HepG2 (cell line): Measurements from ENCODE around the gene INO80B. TPM values are rescaled to one million over a fixed set of nuclear protein-coding genes. Genes with fewer than 3 reads are reported as not detected.

Experiments used
- ATAC-seq: fragments of 200-7000 bp; cut with Tn5 transposase; 3 replicates; pipeline ENCODE4 v1.9.1; 2020; ENCODE audit warnings: mild to moderate bottlenecking, moderate library complexity
- BruUV-seq: library from RNA; stranded (reverse); fragments of 400-500 nt; replicated peaks from 2 replicates; lab custom pipeline; 2021; lab: Mats Ljungman, UMichigan
- CTCF ChIA-PET: fragments of 300-600 bp; formaldehyde crosslinking; extraction: SDS; loops from one replicate; lab custom pipeline; 2021; ENCODE audit warnings: low total read pairs, inconsistent platforms, low intra/inter-chr PET ratio; lab: Yijun Ruan, JAX
- POLR2A ChIA-PET: fragments of 350-600 bp; sonication (Branson Sonifier 250); formaldehyde crosslinking; loops from one replicate; lab custom pipeline; 2020; ENCODE audit warnings: antibody characterized with exemption, inconsistent platforms; lab: Yijun Ruan, JAX
- DNase-seq: peaks from one replicate; pipeline ENCODE4 v3.0.0-alpha.2; 2015; ENCODE audit warnings: low spot score
- FAIRE-seq: peaks from 3 replicates; lab custom pipeline; 2011; peaks lifted over from hg19 to GRCh38; lab: Jason Lieb, UNC
- H2AFZ ChIP-seq: one replicate; pipeline ENCODE4 v1.6.1; 2011; ENCODE audit warnings: low read length, inconsistent platforms
- H3K27ac ChIP-seq: fragments of 300-600 bp; 3 replicates; pipeline ENCODE4 v1.8.0; 2011; ENCODE audit warnings: mixed run types, mild to moderate bottlenecking, mixed read lengths, low read length, inconsistent platforms; ENCODE audit not compliant: insufficient read depth; ENCODE audit errors: extremely low read length
- H3K27me3 ChIP-seq, 2 experiments: fragments of 200-600 bp in 1 of 2; 2 replicates in 1 of 2; 3 replicates in 1 of 2; pipeline versions ENCODE4 v1.6.0 to v1.8.0; 2011; ENCODE audit warnings: low read length in 2 of 2, mild to moderate bottlenecking in 2 of 2, moderate library complexity in 2 of 2, inconsistent platforms in 1 of 2; ENCODE audit not compliant: insufficient read depth in 2 of 2, control insufficient read depth in 1 of 2
- H3K36me3 ChIP-seq, 2 experiments: fragments of 200-600 bp in 1 of 2; replicated peaks in 1 of 2; 2 replicates in 1 of 2; 3 replicates in 1 of 2; pipeline versions ENCODE4 v1.5.1 to v1.8.0; 2011; ENCODE audit warnings: low read length in 2 of 2, inconsistent platforms in 1 of 2; ENCODE audit not compliant: insufficient read depth in 2 of 2, control insufficient read depth in 1 of 2
- H3K4me1 ChIP-seq: 2 replicates; pipeline ENCODE4 v1.5.1; 2012; ENCODE audit warnings: low read length, inconsistent platforms; ENCODE audit not compliant: insufficient read depth
- H3K4me2 ChIP-seq: 2 replicates; pipeline ENCODE4 v1.6.0; 2011; ENCODE audit warnings: low read depth, low read length, inconsistent platforms
- H3K4me3 ChIP-seq, 3 experiments: fragments of 200-600 bp in 1 of 3; sonication (generic), shearing (Covaris generic) in 1 of 3; replicated peaks in 1 of 3; 2 replicates each; pipeline ENCODE4 v1.5.1; 2011 to 2016; ENCODE audit warnings: low read length in 3 of 3, inconsistent platforms in 2 of 3, low read depth in 2 of 3, mild to moderate bottlenecking in 2 of 3, control low read depth in 1 of 3, mixed read lengths in 1 of 3; ENCODE audit not compliant: insufficient read depth in 1 of 3
- H3K79me2 ChIP-seq: one replicate; pipeline ENCODE4 v1.6.1; 2011; ENCODE audit warnings: low read length, inconsistent platforms; ENCODE audit not compliant: insufficient read depth
- H3K9ac ChIP-seq: 2 replicates; pipeline ENCODE4 v1.6.0; 2011; ENCODE audit warnings: mild to moderate bottlenecking, low read depth, low read length, inconsistent platforms; ENCODE audit not compliant: insufficient read depth
- H3K9me3 ChIP-seq: 2 replicates; pipeline ENCODE4 v1.5.1; 2012; ENCODE audit warnings: mild to moderate bottlenecking, low read length
- H4K20me1 ChIP-seq: 2 replicates; pipeline ENCODE4 v1.6.0; 2011; ENCODE audit warnings: inconsistent platforms, mild to moderate bottlenecking, low read length, moderate library complexity; ENCODE audit not compliant: insufficient read depth
- AKAP8 ChIP-seq: sonication (generic); formaldehyde crosslinking; IDR thresholded peaks from 2 replicates; pipeline ENCODE4 v1.5.1; 2020; ENCODE audit warnings: mild to moderate bottlenecking, missing genetic modification reagents
- ATF4 ChIP-seq, 2 experiments: fragments of 450-650 bp in 1 of 2; sonication (generic) in 1 of 2; formaldehyde crosslinking; IDR thresholded peaks; 2 replicates each; pipeline versions ENCODE4 v1.5.0 to v1.8.0; 2020 to 2022; ENCODE audit warnings: mild to moderate bottlenecking in 1 of 2, missing genetic modification reagents in 1 of 2
- CBX2 ChIP-seq, 2 experiments: fragments of 200-600 bp in 1 of 2; sonication (generic); formaldehyde crosslinking in 1 of 2; IDR thresholded peaks; 2 replicates each; pipeline versions ENCODE4 v1.7.0 to v1.8.1; 2018 to 2022; ENCODE audit warnings: low read depth in 2 of 2, low read length in 1 of 2, mild to moderate bottlenecking in 1 of 2, missing genetic modification reagents in 1 of 2
- CEBPB ChIP-seq: IDR thresholded peaks from 2 replicates; pipeline ENCODE4 v1.6.1; 2011; ENCODE audit warnings: low read depth, low read length, improper control_type of control experiment, borderline replicate concordance
- MIER3 ChIP-seq: IDR thresholded peaks from 2 replicates; pipeline ENCODE4 v1.6.1; 2016; ENCODE audit warnings: missing compliant biosample characterization, borderline replicate concordance
- NR0B2 ChIP-seq: sonication (generic); formaldehyde crosslinking; IDR thresholded peaks from 2 replicates; pipeline ENCODE4 v1.4.0; 2020; ENCODE audit warnings: mild to moderate bottlenecking, missing genetic modification reagents
- RARA ChIP-seq: IDR thresholded peaks from 2 replicates; pipeline ENCODE4 v1.6.1; 2016; ENCODE audit warnings: missing genetic modification reagents, missing compliant biosample characterization
- SRSF9 ChIP-seq: fragments of 200-400 bp; formaldehyde crosslinking; IDR thresholded peaks from 2 replicates; pipeline ENCODE4 v1.6.1; 2018; ENCODE audit warnings: borderline replicate concordance, mild to moderate bottlenecking, low read depth, low read length; ENCODE audit not compliant: insufficient read depth, poor library complexity, severe bottlenecking
- ZSCAN25 ChIP-seq: sonication (generic); formaldehyde crosslinking; IDR thresholded peaks from 2 replicates; pipeline ENCODE4 v1.8.0; 2022; ENCODE audit warnings: mild to moderate bottlenecking, missing genetic modification reagents
- ZXDC ChIP-seq: sonication (generic); formaldehyde crosslinking; IDR thresholded peaks from 2 replicates; pipeline ENCODE4 v1.5.0; 2020; ENCODE audit warnings: mild to moderate bottlenecking, missing genetic modification reagents
- WGBS: methylation state at CpG from one replicate; pipeline ENCODE4 v1.1.6; 2017; ENCODE audit warnings: low lambda C conversion rate; 5-methylcytosine and 5-hydroxymethylcytosine counted together
- in situ Hi-C: cut with HindIII; loops from 2 replicates; pipeline ENCODE4 v1.10.0; 2017; ENCODE audit warnings: low pct_unique_long_range_greater_than_20kb; ENCODE audit not compliant: extremely low pct_ligation_motif_present
- intact Hi-C: fragments of 100-400 bp; cut with micrococcal nuclease; formaldehyde crosslinking; loops from one replicate; pipeline ENCODE4 v1.10.0; 2022; ENCODE audit not compliant: unreplicated experiment
- polyA plus RNA-seq, 8 experiments: library from polyadenylated mRNA; depleted of rRNA in 3 of 8; stranded (reverse) in 7 of 8; unstranded in 1 of 8; fragments of >200 nt; fragmentation: Illumina TruSeq in 4 of 8; extraction: Trizol in 4 of 8; gene quantifications; 2 replicates each; pipeline versions ENCODE4 v1.2.1 to v1.2.3, GENCODE V29; 2011 to 2016; ENCODE audit warnings: low read depth in 4 of 8, missing spikeins in 1 of 8, mixed read lengths in 1 of 8; ENCODE audit not compliant: insufficient read depth in 1 of 8
- total RNA-seq, 5 experiments: library from RNA; depleted of rRNA; stranded (reverse); fragments of >200 nt; fragmentation: Illumina TruSeq; extraction: Trizol; gene quantifications; 2 replicates each; pipeline ENCODE4 v1.2.3, GENCODE V29; 2016; ENCODE audit warnings: low read depth in 1 of 5

Gene INO80B
- total and polyA plus RNA-seq, 2 of the 13 experiments (the other 11 are each of a cell fraction or from before 2014, with no cell fraction given), result 6.2 to 14.5 TPM

GRCh38 chr2:74454654-74455511, at the start of gene INO80B (continued):
- TF ChIP-seq SRSF9 (no peak), CBX2 (IDR thresholded peaks at IDR 0.05; ENCODE audit: low read depth, low read length) (no peak; the same call in 1 of the 2 replicates), CBX2 (CRISPR knock-in tag; IDR thresholded peaks at IDR 0.05; ENCODE audit: low read depth) (no peak), AKAP8 (CRISPR knock-in tag) (no peak; the same call in 1 of the 2 replicates)
- TF ChIP-seq, all 625 proteins: peak for 392

- no peak for FAIRE-seq
Observed at GRCh38 chr2:74406035-74406434, 48.9 kb upstream of the INO80B start.

GRCh38 chr2:74407682-74408081, 47.2 kb upstream of the INO80B start:
- Histone ChIP-seq H3K27ac (no peak overlapping the region), H3K9me3 (no peaks in the 10 kb centered on the region), H3K4me2 (no peak overlapping the region), H3K9ac (no peak overlapping the region), H3K36me3 (no peaks in the 10 kb centered on the region), H2AFZ (no peak overlapping the region), H3K4me1 (peaks cover 7% of the 10 kb centered on the region), H3K79me2 (no peaks in the 10 kb centered on the region), H3K4me3 (no peak overlapping the region), H4K20me1 (no peaks in the 10 kb centered on the region), H3K27me3 (peaks cover 0 to 14% of the 10 kb centered on the region in 2 experiments; a peak in 3 of 5 replicates)
- no peak for DNase-seq
- ATAC-seq, result no peak
- intact Hi-C loops, result no loop called here
- 32% methylated on average over 5 of the region's 5 CpGs for WGBS
- in situ Hi-C loops, result no loop called here
- no TSS peak for BruUV-seq
- POLR2A ChIA-PET, result no interaction called here
- CTCF ChIA-PET, result no interaction called here
- no peak for FAIRE-seq
- TF ChIP-seq RARA (CRISPR knock-in tag) (no peak), ATF4 (CRISPR knock-in tag; IDR thresholded peaks at IDR 0.05) (no peak), ZXDC (CRISPR knock-in tag) (no peak), NR0B2 (no peak), CEBPB (no peak)

More at GRCh38 chr2:74406035-74406434, 48.9 kb upstream of the INO80B start:
- ATAC-seq (no peak), DNase-seq (no peak)
- in situ Hi-C loops, result no loop called here
- no peak overlapping the region for H2AFZ ChIP-seq
- H3K9me3 ChIP-seq, result no peaks in the 10 kb centered on the region
- no peak overlapping the region for H3K27ac ChIP-seq
- BruUV-seq, result no TSS peak
- H3K27me3 ChIP-seq, result peaks cover 0 to 14% of the 10 kb centered on the region in 2 experiments; a peak in 3 of 5 replicates
- H3K4me3 ChIP-seq, result no peak overlapping the region
- H4K20me1 ChIP-seq, result no peaks in the 10 kb centered on the region
- no peaks in the 10 kb centered on the region for H3K36me3 ChIP-seq
- no peak overlapping the region for H3K4me2 ChIP-seq
- ChIA-PET CTCF (no interaction called here), POLR2A (no interaction called here)
- TF ChIP-seq MIER3 (no peak), ZSCAN25 (CRISPR knock-in tag) (no peak)
- H3K4me1 ChIP-seq, result no peaks in the 10 kb centered on the region
- no peaks in the 10 kb centered on the region for H3K79me2 ChIP-seq
- H3K9ac ChIP-seq, result no peak overlapping the region
- intact Hi-C loops, result no loop called here
